HG03280 (cell line): Measurements from ENCODE around the gene AMOTL2.

Source experiments
- ATAC-seq: cut with Tn5 transposase; IDR thresholded peaks from one replicate; pipeline ENCODE4 v1.9.1; 2021; ENCODE audit warnings: mild to moderate bottlenecking, moderate library complexity; ENCODE audit not compliant: unreplicated experiment

Gene AMOTL2

DNA sequence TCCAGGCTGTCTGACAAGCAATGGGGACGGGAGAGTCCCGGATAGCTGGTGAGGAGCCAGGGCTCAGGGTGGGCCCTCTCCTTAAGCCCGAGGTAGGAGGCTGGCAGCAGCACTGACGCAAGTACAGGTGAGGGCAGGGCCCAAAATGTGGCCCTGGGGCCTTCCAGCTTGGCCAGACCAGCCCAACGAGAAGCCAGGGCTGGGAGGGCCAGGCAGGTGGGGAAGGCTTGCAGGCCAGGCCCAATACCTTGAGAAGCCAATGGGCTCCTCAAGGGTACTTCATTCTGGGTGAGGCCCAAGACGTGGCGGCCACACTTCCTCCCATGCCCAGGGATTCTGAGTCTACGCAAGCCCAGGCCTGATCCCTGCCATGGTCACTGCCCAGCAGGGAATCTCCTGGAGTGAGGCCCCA, 37.2 kb downstream of the AMOTL2 start:
- no peak for ATAC-seq

DNA sequence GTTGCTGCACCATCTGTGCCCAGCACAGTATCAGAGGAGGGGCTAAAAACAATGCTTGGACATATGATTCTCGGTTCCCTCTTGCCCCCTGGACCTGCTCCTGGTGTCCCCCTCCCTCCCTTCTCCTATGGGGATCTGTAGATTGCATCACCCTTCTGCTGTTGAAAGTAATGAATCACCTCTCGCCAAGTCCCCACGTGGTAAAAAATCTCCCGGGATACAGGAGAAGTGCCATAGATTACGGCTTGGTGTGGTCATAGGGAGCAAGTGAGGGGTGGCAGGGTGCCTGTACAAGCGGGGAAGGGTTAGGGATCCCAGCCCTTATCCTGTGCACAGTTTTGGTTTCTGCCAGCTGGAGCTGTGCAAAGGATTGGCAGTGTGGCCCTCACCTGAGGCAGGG, 37.7 kb downstream of the AMOTL2 start:
- no peak for ATAC-seq

GRCh38 chr3:134334901-134335280, 39.4 kb downstream of the AMOTL2 start:
- no peak for ATAC-seq

DNA sequence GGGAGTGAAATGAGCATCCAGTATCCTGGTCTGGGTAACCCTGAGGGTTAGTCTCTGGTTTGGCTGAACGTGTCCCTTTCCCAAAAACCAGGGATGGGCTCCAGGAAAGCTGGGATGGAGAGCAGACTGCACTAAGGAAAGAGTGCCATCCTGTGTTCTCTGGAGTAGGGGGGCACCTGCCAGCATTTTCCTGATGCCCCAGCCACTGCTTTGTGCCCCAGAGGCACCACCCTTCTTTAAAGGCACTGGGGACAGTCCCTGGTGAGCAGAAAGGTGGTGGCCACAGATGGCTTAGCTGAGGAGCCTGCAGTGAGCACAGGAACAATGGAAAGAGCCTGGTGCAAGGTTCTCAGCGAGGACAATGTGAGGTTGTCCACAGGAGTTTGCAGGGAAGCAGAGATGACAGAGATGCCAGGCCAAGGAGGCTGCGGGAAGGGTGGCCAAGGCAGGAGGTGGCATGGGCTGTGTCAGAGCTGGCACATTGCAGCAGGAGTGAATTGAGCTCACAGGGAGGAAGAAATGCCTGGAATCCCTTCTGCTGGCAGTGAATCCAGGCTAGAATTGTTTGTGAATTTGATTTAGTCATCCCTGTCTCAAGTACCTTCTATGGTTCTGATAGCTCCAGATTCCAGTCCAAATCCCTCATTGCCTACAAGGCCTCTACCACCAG, 39.9 kb downstream of the AMOTL2 start:
- ATAC-seq: no peak

DNA sequence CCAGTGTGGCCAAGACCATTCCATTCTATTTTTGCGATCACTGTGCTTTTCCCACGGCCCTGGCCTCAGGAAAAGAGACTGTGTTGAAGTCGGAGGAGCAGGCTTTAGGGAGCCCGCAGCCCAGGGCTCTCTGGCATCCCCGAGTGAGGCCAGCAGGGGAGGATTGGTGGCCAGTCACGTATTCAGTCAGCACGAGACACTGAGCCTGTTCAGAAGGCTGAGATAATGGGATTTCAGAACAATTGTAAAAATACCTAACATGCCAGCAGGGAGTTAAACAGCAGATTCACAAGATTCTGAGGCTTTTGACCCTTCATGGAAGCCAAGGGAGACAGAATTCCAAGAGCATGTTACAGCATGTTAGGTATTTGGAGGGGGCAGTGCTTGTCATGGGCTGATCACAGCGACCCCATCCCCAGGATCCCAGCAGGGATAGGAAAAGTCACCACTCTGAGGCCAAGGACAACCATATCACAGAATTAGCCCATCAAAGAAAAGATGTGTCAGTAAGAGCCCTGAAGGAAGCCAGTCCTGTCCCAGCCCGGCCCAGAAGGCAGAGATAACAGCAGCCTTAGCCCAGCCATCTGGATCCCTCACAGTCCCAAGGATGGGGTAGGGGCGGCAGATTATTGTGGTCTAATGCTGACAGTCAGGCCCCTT, 40.6 kb downstream of the AMOTL2 start:
- no peak for ATAC-seq

DNA sequence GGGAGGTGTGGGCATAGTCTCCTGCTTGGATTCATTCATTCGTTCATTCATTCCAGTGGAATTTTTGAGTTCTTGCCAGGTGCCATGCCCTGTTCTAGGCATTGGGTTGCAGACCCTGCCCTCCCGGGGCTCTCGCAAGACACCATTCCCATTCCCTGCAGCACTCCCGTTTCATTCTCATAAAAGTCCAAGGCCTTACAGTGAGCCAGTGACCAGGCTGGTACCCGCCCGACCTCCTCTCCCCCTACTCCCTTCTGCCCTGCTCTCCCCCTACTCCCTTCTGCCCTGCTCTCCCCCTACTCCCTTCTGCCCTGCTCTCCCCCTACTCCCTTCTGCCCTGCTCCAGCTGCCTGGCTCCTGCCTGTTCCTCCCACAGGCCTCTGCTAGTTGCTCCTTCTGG, 41.9 kb downstream of the AMOTL2 start:
- ATAC-seq: no peak

DNA sequence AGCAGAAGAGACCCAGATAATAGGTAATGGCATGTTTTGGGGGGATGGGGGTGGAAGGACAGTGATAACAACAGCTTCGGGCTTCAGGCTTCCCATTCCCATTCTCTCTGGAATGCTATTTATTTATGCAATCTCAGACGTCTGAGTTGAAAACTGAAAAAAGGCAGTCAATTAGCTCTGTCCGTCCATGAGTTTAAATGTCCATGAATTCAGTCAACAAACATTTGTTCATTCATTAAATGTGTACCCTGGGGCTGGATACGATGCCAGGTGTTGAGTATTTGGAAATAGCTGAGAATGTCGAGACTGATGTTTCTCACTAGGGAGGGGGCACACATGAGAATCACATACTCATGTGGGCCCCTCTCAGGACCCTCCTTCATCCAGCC, 42.4 kb downstream of the AMOTL2 start:
- ATAC-seq: no peak

DNA sequence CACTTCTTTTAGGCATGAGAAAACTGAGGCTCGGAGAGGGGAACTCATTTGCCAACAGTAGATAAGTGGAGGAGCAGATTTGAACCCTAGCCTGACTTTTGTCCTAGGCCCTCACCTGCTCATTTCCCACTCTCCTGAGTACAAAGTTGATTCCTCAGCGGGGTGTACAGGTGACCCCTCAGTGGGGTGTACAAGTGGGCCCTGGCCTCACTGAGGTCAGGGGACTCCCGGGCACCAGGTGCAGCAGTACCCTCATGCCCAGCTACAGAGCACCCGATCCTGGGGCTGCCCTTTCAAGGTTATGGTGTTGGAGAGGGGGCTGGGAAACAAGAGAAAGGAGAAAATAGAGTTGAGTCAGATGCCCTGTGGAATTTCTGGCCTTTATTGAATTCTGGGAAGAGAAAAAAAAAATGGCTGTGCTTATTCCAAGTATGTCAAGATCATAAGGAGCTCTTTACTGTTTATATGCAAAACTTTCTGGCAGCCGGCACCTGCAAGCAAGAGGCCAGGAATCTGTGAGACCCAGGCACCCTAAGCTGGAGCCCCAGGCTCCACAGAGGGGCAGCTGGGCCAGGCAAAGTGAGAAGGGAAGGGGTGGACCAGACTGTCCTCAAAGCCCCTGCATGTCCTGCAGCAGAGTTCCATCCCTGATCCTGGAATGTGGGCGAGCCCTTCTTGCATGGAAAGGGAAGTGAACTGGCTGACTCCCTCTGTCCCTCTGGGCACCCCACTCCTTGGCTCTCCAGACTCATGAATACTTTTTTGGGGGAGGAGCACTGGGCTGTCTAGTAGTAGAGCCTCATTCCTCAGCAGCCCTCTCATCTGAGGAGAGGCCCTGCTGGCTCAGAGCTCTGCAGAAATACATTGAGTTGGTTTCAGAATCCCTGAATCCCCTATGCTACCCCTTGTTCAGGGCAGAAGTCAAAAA, 43.1 kb downstream of the AMOTL2 start:
- ATAC-seq: no peak

- no peak for ATAC-seq
These were observed 45.4 kb downstream of the AMOTL2 start for GRCh38 chr3:134328846-134329245.

DNA sequence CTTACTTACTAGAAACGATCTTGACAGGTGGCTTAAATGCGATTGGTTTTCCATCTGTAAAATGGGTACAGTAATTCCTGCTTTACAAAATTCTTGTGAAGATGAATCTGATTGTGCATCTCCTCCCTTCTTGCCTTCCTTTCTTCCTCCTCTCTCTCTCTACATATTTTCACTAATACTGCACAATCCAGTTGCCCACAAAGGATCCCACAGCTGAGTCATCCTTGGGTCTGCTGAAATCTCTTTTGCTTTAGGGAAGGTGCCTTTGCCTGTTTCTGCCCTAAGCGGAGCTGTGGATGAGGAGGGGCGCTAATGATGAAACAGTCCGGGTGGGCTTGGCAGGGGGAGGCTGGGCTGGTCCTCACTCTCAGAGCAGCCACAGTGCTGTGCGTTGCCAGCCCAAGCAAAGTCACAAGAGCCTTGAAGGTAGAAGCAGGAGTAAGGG, 46.1 kb downstream of the AMOTL2 start:
- no peak for ATAC-seq

GRCh38 chr3:134327594-134327975, 46.7 kb downstream of the AMOTL2 start:
- ATAC-seq: no peak

DNA sequence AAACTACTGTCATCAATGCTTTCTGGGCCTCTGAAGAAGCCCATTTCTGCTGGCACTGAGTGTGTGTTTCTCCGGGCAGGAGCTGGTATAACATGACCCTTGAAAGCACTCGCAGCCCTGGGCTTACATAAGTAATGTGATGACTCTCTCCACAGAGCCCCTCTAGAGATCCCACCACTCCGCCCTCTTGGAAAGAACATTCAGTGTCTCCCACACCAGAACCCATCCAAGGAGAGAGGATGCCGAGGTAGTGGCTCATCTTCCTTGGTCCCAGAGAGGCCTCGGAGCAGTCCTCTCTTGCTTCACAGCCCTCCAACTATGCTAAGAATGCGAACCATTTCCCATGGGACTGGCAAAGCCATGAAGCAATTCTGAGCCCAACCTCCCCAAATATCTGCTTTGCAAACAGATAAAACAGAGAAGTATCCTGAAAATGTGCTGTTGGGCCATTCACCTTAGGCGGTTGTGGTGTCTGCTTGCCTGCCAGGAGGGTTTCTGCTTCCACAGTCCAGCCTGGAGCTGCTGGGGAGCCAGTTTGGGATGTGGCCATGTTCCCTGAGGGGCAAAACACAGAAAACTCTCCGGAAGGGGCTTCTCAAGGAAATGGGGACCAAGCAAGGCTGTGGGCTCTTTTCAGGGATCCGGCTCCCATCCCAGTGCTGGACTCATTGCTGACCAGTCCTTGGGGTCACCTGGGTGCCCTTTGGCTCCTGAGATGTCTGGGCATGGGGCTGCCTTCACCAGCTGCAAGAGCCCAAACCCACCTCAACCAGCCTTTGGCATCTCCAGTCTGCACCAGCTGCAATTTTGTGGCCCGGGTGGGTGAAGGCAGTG, 47.3 kb downstream of the AMOTL2 start:
- ATAC-seq: no peak

- no peak for ATAC-seq
These were observed 48.1 kb downstream of the AMOTL2 start for GRCh38 chr3:134326126-134326525.

DNA sequence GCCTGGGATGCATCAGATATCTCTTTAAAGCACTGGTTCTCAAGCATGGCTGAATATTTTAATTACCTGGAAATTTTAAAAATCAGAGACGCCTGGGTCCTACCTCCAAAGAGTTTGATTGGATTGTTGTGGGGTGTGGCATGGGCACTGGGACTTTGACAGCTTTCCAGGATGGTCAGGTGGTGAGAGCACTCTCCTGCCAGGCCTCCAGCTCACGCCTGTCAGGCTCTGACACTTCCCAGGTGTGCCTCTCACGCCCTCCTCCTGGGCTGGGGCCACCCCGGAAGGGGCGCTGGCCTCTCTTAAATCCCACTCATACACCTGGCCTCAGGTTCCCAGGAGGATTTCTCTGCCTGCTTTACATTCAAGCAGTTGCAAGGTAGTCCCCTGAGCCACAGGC, 48.5 kb downstream of the AMOTL2 start:
- no peak for ATAC-seq

DNA sequence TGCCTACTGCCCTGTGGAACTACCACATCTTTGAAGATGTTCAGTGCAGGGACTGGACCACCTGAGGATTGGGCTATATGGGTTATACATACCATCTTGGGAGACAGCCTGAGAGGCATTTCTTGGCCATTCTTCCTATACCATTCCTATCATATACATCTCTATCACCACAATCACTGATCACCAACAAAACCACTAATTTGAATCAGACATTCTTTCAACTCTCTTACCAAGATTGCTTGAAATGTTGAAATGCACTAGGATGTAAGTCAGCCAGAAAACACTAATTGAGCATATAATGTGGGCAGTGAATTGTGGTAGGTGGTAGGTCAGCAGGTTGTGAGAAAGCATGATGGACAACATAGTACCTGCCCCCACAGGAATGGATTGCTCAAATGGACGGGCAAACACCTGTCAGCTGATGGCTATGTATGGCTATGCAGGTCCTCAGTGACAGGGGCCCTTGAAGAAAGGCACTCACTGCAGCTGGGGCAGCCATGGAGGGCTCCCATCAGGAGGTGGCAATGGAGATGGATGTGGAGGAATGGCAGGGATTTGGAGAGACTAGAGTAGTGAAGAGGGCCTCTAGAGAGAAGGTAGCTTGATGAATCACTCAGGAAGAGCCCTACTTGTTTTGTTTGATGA, 49.1 kb downstream of the AMOTL2 start:
- ATAC-seq: no peak

DNA sequence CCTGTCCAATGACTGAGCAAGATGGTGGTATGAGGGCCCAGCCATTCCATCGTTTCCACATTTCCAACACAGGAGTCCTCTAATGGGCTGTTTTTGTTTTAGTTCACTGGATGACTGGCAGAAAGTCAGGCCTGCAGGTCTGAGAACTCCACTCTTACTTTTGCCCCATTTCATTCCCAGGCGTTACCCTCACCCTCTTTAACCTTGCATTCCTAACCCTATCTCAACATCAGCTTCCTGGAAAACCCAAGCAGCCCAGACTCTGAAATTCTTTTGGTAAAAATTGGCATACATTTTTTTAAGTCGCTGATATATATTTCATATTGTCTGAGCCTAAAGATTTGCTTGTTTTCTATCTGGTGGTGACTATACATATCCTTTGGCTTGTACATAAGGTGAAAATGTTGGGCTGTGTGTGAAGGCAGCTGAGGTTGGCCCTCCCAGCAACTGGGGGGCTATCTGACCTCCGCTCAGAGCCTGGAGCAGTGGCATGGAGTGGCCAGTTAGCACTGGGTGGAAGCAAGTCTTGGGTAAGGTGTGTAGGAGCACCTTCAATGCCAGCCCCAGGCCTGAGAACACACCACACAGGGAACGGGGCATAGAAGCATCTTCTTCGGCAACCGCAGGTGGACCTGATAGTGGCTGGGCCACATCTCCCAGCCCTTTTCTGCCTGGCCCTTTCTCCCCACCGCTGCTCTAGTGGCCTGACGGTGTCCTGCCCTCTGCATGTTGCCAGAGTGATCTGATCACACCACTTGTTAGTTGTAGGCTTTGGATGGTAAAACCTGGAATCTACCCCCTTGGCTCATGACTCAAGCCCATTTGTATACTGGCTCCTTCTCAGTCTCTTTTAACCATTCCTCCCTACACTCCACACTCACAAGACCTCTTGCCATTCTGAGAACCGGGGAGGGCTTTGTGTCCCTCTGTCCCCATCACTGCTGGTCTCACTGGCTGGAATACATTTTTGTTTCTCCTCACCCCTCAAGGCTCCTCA, 50.0 kb downstream of the AMOTL2 start:
- ATAC-seq: no peak

DNA sequence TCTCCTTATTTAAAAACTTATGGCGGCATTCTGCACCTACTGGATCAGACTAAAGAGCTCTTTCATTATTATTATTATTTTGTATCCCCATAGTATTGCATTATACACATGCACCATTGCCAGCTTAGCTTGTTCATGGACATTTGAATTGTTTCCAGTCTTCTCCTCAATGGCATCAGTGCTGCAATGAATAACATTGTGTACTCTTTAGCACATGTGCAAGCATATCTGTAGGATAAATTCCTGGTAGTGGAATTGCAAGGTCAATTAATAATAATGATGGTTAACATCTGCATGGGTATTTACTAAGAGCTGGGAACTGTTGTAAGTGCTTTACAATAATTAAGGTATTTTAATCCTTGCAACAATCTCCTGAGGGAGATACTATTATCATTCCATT, 52.0 kb downstream of the AMOTL2 start:
- ATAC-seq: no peak

- ATAC-seq: no peak
These were observed 53.5 kb downstream of the AMOTL2 start for GRCh38 chr3:134320749-134321148.

- no peak for ATAC-seq
These were observed 54.3 kb downstream of the AMOTL2 start for GRCh38 chr3:134319931-134320330.
